HepG2 (cell line): ENCODE measurements around the gene DDR2. TPM values are rescaled to one million over a fixed set of nuclear protein-coding genes. Genes with fewer than 3 reads are reported as not detected.

ENCODE experiments used
- EEA1 ChIP-seq: sonication (generic); formaldehyde crosslinking; IDR thresholded peaks from 2 replicates; pipeline ENCODE4 v1.5.1; 2020; ENCODE audit warnings: mild to moderate bottlenecking, missing genetic modification reagents, borderline replicate concordance
- FOXA3 ChIP-seq: IDR thresholded peaks from 2 replicates; pipeline ENCODE4 v1.6.1; 2016; ENCODE audit warnings: missing genetic modification reagents, missing compliant biosample characterization
- HOXA5 ChIP-seq: sonication (generic); formaldehyde crosslinking; IDR thresholded peaks from 2 replicates; pipeline ENCODE4 v1.4.0; 2020; ENCODE audit warnings: missing genetic modification reagents
- MED1 ChIP-seq: sonication (generic); formaldehyde crosslinking; IDR thresholded peaks from 2 replicates; pipeline ENCODE4 v1.4.0; 2020; ENCODE audit warnings: missing genetic modification reagents
- MEIS2 ChIP-seq: sonication (generic); formaldehyde crosslinking; IDR thresholded peaks from 2 replicates; pipeline ENCODE4 v1.9.0; 2021; ENCODE audit warnings: mild to moderate bottlenecking, missing genetic modification reagents
- NCOA2 ChIP-seq: sonication (generic); formaldehyde crosslinking; IDR thresholded peaks from 2 replicates; pipeline ENCODE4 v1.8.0; 2022; ENCODE audit warnings: inconsistent platforms
- RXRA ChIP-seq: sonication (generic); formaldehyde crosslinking; IDR thresholded peaks from 2 replicates; pipeline ENCODE4 v1.5.1; 2020; ENCODE audit warnings: missing genetic modification reagents
- SNAPC2 ChIP-seq: sonication (generic); formaldehyde crosslinking; IDR thresholded peaks from 2 replicates; pipeline ENCODE4 v1.8.1; 2022; ENCODE audit warnings: mild to moderate bottlenecking, missing genetic modification reagents
- TAF1 ChIP-seq: sonication (generic); formaldehyde crosslinking; IDR thresholded peaks from 2 replicates; pipeline ENCODE4 v1.4.0; 2020; ENCODE audit warnings: missing genetic modification reagents
- TCF7L2 ChIP-seq: IDR thresholded peaks from 2 replicates; pipeline ENCODE4 v1.6.1; 2011; ENCODE audit warnings: mild to moderate bottlenecking, low read depth, low read length, moderate library complexity
- THAP11 ChIP-seq: IDR thresholded peaks from 2 replicates; pipeline ENCODE4 v1.6.1; 2016; ENCODE audit warnings: missing biosample characterization, missing genetic modification reagents
- TOE1 ChIP-seq: sonication (generic); formaldehyde crosslinking; IDR thresholded peaks from 2 replicates; pipeline ENCODE4 v1.4.0; 2020; ENCODE audit warnings: mild to moderate bottlenecking, missing genetic modification reagents
- ZNF121 ChIP-seq: sonication (generic); formaldehyde crosslinking; IDR thresholded peaks from 2 replicates; pipeline ENCODE4 v1.5.0; 2020; ENCODE audit warnings: mild to moderate bottlenecking, missing genetic modification reagents
- ZNF264 ChIP-seq: sonication (generic); formaldehyde crosslinking; IDR thresholded peaks from 2 replicates; pipeline ENCODE4 v1.4.0; 2020; ENCODE audit warnings: missing genetic modification reagents
- ZNF530 ChIP-seq: sonication (generic); formaldehyde crosslinking; IDR thresholded peaks from 2 replicates; pipeline ENCODE4 v1.5.0; 2020; ENCODE audit warnings: low read depth, mild to moderate bottlenecking, missing genetic modification reagents
- ZNF577 ChIP-seq: sonication (generic); formaldehyde crosslinking; IDR thresholded peaks from 2 replicates; pipeline ENCODE4 v1.4.0; 2020; ENCODE audit warnings: mild to moderate bottlenecking, low read depth, missing genetic modification reagents, borderline replicate concordance
- ZSCAN25 ChIP-seq: sonication (generic); formaldehyde crosslinking; IDR thresholded peaks from 2 replicates; pipeline ENCODE4 v1.8.0; 2022; ENCODE audit warnings: mild to moderate bottlenecking, missing genetic modification reagents
- polyA plus RNA-seq, 8 experiments: library from polyadenylated mRNA; depleted of rRNA in 3 of 8; stranded (reverse) in 7 of 8; unstranded in 1 of 8; fragments of >200 nt; fragmentation: Illumina TruSeq in 4 of 8; extraction: Trizol in 4 of 8; gene quantifications; 2 replicates each; pipeline versions ENCODE4 v1.2.1 to v1.2.3, GENCODE V29; 2011 to 2016; ENCODE audit warnings: low read depth in 4 of 8, missing spikeins in 1 of 8, mixed read lengths in 1 of 8; ENCODE audit not compliant: insufficient read depth in 1 of 8
- total RNA-seq, 5 experiments: library from RNA; depleted of rRNA; stranded (reverse); fragments of >200 nt; fragmentation: Illumina TruSeq; extraction: Trizol; gene quantifications; 2 replicates each; pipeline ENCODE4 v1.2.3, GENCODE V29; 2016; ENCODE audit warnings: low read depth in 1 of 5
- TF ChIP-seq, protein P1 (sequence below): sonication (generic); formaldehyde crosslinking; IDR thresholded peaks from 2 replicates; pipeline ENCODE4 v1.4.0; 2020; ENCODE audit warnings: mild to moderate bottlenecking, missing genetic modification reagents
- TF ChIP-seq, protein P2 (sequence below): IDR thresholded peaks from 2 replicates; pipeline ENCODE4 v1.6.1; 2016; ENCODE audit warnings: missing biosample characterization, missing genetic modification reagents, low read depth

The DDR2 gene
- total and polyA plus RNA-seq, 2 of the 13 experiments (the other 11 are each of a cell fraction or from before 2014, with no cell fraction given), result 0.36 to 0.38 TPM

DNA sequence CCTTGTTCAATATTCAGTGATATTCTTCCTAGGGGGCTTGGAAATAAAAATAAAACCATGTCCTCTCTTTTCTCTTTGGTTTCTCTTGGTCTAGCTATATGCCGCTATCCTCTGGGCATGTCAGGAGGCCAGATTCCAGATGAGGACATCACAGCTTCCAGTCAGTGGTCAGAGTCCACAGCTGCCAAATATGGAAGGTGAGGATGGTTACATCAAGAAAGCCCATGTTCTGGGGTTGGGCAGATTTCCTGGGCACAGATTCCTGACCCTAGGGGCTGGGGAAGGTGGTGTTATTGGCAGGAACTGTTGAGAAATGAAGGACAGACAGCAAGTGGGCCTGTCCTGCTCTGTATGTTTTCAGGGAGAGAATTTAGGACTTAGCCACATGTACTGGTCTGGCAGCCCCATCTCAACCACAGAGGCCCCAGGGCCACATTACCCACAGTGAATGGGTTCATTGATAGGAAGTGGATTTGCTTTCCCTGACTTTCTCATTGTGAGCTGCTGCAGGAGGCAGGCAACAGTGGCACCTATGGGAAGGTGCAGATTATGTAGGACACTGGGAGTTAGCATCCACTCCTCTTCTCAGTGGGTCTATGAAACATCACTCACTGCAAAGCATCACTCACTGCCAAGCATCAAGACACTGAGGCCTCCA, 120.9 kb downstream of the DDR2 start (continued):
- no peak for TF ChIP-seq TOE1 (CRISPR knock-in tag)
- TF ChIP-seq ZNF530, result no peak
- no peak for TF ChIP-seq ZSCAN25 (CRISPR knock-in tag)
- TF ChIP-seq, protein P1, sequence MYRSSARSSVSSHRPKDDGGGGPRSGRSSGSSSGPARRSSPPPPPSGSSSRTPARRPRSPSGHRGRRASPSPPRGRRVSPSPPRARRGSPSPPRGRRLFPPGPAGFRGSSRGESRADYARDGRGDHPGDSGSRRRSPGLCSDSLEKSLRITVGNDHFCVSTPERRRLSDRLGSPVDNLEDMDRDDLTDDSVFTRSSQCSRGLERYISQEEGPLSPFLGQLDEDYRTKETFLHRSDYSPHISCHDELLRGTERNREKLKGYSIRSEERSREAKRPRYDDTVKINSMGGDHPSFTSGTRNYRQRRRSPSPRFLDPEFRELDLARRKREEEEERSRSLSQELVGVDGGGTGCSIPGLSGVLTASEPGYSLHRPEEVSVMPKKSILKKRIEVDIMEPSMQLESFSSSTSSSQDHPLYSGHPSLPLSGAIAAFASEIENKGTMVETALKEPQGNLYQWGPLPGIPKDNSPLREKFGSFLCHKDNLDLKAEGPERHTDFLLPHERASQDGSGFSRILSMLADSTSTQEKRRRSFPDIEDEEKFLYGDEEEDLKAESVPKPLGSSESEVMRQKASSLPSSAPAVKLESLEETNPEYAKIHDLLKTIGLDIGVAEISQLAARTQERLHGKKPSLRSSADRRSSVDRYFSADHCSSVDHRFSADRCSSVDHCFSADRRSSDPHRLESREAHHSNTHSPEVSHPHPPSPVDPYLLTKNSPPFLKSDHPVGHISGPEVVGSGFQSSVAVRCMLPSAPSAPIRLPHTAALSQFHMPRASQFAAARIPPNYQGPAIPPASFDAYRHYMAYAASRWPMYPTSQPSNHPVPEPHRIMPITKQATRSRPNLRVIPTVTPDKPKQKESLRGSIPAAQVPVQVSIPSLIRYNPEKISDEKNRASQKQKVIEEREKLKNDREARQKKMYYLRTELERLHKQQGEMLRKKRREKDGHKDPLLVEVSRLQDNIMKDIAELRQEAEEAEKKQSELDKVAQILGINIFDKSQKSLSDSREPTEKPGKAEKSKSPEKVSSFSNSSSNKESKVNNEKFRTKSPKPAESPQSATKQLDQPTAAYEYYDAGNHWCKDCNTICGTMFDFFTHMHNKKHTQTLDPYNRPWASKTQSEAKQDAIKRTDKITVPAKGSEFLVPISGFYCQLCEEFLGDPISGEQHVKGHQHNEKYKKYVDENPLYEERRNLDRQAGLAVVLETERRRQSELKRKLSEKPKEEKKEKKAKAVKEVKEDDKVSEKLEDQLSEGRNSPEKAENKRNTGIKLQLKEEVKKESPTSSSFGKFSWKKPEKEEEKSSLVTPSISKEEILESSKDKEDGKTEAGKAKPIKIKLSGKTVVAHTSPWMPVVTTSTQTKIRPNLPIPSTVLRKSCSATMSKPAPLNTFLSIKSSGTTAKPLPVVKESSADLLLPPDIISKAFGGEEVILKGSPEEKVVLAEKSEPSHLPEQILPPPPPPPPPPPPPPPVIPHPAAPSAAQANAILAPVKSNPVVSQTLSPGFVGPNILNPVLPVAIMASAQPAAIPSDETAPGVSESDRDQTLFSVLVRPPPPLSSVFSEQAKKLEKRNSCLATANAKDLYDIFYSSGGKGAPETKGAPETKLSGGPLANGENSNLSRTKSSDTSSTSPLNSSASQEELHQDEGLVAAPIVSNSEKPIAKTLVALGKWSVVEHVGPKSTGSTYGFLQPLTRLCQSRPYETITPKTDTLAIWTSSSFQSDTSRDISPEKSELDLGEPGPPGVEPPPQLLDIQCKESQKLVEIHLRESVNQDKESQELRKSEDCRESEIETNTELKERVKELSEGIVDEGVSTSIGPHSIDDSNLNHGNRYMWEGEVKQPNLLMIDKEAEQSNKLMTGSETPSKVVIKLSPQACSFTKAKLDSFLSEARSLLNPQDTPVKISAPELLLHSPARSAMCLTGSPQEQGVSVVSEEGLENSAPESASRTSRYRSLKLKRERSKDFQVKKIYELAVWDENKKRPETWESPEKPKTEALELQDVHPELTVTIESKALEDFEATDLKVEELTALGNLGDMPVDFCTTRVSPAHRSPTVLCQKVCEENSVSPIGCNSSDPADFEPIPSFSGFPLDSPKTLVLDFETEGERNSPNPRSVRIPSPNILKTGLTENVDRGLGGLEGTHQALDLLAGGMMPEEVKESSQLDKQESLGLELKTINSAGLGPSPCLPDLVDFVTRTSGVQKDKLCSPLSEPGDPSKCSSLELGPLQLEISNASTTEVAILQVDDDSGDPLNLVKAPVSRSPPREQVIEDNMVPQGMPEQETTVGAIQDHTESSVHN, result no peak
- TF ChIP-seq TCF7L2, result no peak
- TF ChIP-seq EEA1 (CRISPR knock-in tag), result no peak
- peak; percentile 20; the same call in 1 of the 2 replicates for TF ChIP-seq NCOA2 (CRISPR knock-in tag)
- no peak for TF ChIP-seq ZNF121
- 0 out of 2 replicates have a peak, but pooled peaks have one; percentile 28 for TF ChIP-seq ZNF264 (CRISPR knock-in tag)
- no peak for TF ChIP-seq SNAPC2 (CRISPR knock-in tag)
- TF ChIP-seq ZNF577 (CRISPR knock-in tag), result no peak
- TF ChIP-seq FOXA3 (CRISPR knock-in tag), result no peak; the same call in 1 of the 2 replicates
- no peak for TF ChIP-seq RXRA (CRISPR knock-in tag)
- TF ChIP-seq THAP11 (CRISPR knock-in tag), result no peak
- TF ChIP-seq TAF1 (CRISPR knock-in tag), result no peak
- TF ChIP-seq, protein P2, sequence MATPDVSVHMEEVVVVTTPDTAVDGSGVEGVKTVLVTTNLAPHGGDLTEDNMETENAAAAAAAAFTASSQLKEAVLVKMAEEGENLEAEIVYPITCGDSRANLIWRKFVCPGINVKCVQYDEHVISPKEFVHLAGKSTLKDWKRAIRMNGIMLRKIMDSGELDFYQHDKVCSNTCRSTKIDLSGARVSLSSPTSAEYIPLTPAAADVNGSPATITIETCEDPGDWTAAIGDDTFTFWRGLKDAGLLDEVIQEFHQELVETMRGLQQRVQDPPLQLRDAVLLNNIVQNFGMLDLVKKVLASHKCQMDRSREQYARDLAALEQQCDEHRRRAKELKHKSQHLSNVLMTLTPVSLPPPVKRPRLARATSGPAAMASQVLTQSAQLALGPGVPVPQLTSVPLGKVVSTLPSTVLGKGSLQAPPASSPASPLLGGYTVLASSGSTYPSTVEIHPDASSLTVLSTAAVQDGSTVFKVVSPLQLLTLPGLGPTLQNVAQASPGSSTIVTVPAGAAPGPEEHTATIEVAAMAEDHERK (CRISPR knock-in tag), result no peak
- no peak for TF ChIP-seq HOXA5 (CRISPR knock-in tag)
- peak; percentile 53; the same call in 1 of the 2 replicates for TF ChIP-seq MED1 (CRISPR knock-in tag)
- TF ChIP-seq MEIS2 (CRISPR knock-in tag), result no peak
